HG02884 (cell line): ENCODE data around the gene USF2.
A peak's percentile ranks its signal among the peaks of the same experiment; 100 is the strongest.
"Not testable (repeated sequence)": the region's sequence is repeated elsewhere in the genome, so short reads cannot be mapped to it uniquely, and the experiment has no call there.

ENCODE experiments used
- ATAC-seq: cut with Tn5 transposase; IDR thresholded peaks from one replicate; pipeline ENCODE4 v1.9.1; 2021; ENCODE audit warnings: mild to moderate bottlenecking, moderate library complexity; ENCODE audit not compliant: unreplicated experiment

Gene USF2, protein sequence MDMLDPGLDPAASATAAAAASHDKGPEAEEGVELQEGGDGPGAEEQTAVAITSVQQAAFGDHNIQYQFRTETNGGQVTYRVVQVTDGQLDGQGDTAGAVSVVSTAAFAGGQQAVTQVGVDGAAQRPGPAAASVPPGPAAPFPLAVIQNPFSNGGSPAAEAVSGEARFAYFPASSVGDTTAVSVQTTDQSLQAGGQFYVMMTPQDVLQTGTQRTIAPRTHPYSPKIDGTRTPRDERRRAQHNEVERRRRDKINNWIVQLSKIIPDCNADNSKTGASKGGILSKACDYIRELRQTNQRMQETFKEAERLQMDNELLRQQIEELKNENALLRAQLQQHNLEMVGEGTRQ

DNA sequence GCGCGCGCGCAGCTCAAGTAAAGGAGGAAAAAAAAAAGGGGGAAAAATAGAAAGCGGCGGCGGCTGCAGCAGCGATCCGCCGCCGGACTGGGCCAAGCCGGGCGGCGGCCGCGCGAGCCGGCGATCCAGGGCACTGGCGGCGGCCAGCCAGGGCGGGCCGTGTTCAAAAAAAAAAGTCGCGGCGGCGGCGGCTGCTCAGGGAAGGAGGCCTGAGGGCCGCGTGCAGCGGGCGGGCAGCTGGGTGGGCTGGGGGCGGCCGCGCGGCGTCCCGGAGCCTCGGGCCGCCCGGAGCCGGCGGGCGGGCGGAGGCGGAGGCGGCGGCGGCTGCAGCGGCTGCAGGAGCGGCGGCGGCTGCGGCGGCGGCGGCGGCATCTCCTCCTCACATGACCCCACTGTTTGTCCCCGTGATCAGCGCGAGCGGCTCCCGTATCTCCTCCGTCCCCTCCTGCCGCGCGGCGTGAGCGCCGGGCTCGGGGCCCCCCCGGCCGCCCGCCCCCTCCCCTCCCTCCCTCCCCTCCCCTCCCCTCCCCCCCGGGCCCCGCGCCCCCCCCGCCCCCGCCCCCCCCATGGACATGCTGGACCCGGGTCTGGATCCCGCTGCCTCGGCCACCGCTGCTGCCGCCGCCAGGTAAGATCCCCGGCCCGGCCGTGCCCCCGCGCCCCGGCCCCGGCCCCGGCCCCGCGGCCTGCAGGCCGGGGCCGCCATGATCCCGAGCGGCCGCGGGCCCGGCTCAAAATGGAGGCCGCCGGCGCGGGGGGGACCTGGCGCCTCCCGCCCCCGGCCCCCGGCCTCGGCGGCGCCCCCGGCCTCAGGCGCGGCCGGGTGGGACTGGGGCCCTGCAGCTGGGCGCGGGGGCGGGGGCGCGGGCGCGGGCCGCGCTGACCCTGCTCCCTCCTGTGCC, at the start of gene USF2:
USF2 (plus strand) TSS at position 427 of the 902 bp plus-strand sequence; CDS start at position 567, 140 bp downstream.
- ATAC-seq, result peak; percentile 12

DNA sequence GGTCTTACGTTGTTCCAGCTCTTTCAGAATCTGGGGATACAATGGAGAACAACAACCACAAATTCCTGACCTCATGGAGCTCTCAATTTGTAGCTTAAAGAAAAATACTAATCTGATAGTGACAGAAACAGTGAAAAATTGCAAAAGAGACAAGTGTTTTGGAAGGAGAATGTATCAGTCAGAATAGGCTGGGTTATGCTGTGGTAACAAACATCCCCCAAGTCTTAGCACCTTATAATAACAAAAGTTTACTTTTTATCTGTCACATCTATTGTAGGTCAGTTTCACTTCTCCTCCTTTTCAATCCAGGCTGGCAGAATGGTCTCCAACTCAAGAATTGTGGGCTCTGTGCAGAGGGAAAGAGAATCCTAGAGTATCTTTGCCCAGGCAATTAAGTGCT, 49.8 kb upstream of the USF2 start:
- ATAC-seq, result no peak

DNA sequence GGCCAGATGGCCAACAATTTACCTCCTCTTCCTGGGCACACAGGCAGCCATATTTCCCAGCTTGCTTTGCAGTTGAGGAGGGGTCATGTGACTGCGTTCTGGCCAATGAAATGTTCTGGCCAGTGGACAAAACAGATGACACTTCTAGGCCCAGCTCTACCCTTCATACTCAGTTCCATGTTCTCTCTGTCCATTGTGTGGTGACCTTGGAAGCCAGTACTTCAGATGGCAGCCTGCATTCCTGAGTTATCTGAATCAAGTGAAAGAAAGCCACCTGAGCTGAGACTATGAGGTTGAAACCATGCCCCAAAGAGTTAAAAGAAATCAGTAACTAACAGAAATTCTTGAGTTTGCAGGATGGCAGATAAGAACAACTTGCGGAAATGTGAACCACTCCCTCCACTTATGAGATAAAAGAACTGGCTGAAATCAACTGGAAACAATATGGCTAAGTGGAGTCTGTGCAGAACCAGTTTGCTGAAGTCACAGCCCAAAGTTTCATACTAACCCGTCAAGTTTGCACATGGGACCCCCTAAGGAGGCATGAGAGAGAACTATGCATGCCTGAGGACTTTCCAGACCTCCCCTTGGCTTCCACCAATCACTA, 48.3 kb upstream of the USF2 start:
- ATAC-seq, result no peak

DNA sequence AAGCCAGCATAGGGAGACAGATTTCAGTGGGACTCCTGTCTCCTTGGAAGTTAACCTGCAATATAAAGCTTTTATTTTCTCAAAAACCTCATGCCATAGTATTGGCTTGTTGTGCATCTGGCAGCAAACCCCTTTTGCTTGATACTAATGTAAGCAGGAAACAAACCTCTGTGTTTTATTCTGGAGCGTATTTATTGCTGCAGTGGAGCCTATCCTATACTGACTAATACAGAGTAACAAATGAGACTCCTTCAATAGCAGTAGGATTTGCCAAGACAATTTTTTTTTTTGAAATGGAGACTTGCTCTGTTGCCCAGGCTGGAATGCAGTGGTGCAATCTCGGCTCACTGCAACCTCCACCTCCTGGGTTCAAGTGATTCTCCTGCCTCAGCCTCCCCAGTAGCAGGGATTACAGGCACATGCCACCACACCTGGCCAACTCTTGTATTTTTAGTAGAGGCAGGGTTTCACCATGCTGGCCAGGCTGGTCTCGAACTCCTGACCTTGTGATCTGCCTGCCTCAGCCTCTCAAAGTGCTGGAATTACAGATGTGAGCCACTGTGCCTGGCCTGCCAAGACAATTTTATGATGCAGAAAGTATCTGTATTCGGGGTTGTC, 47.7 kb upstream of the USF2 start:
- ATAC-seq, result not testable (repeated sequence)

DNA sequence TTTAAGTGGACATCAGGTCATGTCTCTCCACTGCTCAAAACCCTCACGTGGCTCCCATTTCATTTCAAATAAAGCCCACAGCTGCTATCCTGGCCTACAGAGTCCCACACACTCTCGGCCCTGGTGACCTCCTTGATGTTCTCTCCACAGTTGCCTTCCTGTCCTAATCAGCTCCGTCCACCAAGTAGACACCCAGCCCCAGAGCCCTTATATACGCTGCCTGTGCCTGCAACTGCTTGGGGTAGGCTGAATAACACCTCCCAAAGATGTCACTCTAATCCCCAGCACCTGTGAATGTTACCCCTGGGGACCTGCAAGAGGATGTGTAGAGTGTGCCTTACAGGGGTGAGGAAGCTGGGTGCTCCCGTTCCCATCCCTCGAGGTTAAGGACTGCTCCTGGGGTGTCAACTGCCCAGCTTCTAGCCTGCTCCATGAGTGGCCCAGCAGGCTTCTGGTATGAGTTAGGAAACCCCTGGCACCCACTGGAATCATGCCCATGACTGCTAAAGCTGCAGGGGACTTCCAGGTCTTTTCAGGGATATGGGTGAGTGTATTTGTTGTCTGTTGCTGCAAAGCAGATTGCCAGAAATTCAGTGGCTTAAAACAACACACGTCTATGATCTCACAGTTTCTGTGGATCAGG, 46.3 kb upstream of the USF2 start:
- no peak for ATAC-seq

DNA sequence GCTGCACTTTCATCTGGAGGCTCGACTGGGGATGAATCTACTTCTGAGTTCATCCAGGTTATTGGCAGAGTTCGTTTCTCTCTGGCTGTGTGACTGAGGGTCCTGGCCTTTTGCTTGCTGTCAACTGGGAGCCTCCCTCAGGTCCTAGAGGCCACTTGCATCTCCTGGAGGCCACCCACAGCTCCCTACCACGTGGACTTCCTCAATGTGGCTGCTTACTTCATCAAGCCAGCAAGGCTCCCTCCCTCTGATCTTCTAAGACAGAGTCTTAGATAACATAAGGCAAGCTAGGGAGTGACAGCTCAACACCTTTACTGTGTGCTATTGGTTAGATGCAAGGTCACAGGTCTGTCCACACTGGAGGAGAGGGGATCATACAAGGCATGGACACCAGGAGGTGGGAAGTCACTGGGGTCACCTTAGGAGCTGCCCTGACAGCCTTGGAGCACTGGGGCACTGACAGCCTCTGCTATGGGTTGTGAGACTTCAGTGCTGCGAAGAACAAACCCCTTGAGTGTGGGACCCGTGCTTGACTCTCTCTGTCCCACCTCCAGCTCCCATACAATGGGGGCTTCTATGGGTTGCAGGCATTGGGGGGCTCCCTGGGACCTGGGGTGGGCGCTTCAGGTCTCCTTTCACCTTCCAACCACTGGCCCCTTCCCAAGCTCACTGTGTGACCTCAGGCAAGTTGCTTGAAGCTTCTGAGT, 45.5 kb upstream of the USF2 start:
- no peak for ATAC-seq

DNA sequence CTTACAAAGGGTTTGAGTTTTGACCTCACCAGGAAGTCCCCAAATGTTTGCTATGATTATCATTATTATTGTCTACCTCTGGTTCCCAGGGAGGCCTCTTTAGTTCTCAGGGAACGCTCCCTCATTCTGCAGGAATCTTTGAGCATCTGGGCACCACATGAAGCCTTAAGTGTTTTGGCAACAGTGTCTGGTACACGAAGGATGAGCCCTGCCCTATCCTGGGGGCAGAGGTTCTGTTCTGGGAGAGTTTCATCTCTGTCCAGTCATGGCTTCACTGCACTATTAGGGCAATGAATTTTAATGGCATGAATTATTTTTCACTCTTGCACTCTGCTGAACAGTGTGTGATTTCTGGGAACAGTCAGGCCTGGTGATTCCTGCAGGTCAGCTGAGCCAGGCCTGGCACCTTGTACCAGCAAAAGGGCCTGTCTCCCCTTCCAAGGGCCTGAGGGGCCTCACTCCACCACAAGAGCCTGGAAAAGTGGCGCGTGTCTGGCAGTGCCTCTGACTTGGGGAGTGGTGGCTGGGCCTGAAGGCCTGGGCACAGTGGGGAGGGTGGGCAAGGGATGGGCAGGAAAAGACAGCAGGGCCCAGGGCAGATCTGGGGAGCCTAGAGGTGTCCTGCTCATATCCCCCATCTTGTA, 44.8 kb upstream of the USF2 start:
- ATAC-seq, result no peak

DNA sequence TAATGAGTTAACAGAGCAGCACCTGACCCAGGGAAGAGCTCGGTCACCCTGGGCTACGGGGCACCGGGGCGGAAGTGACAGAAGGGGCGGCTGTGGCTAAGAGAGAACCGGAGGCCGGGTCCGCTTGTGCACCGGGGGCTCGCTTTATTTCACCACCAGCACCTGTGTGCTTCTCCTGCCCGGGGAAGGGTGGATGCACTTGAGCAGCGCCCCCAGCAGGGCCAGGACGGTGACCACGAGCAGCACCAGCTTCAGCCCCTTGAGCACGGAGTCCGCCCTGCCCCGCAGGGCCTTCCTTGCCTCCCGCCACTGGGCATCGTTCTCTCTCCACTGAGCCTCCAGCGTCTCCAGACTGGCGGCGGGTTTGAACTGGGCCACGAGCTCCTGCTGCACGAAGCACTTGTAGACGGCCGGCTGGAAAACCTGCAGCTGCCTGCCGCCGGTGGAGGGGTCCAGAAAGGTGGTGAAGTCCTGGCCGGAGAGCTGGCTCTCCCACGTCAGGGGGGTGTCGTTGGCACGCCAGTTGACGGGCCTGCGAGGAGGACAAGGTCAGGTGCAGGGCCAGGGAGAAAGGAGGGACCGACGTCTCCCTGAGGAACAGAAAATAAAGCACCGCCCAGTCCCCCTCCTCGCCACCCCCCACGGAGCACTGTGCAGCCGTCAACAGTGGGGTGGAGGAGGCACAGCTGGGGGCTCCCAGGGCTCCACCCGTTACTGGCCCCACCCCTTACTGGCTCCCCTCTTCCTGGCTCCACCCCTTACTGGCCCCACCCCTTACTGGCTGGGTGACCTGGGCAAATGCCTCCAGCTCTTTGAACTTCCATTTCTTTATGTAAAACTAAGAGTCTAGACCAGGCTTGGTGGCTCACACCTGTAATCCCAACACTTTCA, 43.8 kb upstream of the USF2 start:
- ATAC-seq, result no peak

DNA sequence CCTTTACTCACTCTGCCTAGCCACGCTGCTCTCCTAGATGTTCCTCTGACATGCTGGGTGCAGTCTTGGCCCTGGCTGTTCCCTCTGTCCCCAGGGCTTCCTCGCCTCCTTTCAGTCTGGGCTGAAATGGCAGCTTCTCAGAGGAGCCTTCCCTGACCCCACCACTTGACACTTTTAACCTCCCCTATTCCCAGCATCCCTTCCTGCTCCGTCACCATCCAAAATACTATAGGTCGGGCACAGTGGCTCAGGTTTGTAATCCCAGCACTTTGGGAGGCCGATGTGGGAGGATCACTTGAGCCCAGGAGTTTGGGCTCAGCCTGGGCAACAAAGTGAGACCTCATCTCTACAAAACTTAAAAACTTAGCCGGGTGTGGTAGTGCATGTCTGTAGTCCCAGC, 42.8 kb upstream of the USF2 start:
- ATAC-seq, result no peak

DNA sequence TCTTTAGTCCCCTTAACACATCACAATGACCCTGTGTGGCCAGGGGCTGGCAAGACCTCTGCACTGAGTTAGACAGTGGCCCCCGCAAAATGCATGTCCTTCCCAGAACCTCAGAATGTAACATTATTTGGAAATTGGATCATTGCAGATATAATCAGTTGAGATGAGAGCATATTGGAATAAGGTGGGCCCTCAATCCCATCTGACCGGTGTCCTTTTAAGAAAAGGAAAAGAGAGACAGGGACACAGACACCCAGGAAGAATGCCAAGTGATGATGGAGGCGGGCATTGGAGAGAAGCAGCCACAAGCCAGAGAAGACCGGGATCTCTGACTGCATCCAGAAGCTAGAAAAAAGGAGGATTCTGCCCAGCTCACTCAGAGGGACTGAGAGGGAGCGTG, 42.0 kb upstream of the USF2 start:
- no peak for ATAC-seq

DNA sequence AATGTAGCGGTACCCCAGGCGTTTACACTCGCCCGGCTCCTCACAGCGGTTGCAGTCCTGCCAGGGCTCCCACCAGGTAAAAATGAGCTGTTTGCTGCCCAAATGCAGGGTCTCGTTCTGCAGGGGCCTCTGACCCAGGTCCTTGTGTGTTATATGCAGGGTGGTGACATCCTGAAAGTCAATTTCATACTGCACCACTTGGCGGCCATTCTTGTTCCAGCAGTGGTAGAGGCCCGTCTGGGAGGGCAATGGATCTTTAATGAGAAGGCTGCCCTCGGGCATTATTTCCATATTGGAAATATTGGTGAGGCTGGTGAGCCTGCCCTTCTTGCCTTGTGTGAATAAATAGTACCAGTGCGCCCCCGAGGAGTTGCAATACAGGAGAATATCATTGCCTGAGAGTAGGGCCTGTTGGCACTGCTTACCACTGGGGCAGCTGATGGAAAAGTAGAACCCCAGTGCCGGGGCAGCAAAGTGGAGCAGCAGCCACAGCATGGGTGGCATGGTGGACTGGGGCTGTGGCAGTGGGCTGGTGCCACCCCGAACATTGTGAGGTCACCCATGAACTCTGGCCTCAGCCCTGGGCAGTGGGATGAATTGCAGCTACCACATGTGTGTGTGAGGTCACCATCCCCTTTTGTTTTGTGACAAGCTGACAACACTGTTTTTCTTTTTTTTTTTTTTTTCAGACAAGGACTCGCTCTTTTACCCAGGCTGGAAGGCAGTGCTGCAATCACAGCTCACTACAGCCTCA, 40.4 kb upstream of the USF2 start, which contains the start of gene FAM187B:
FAM187B (minus strand) TSS at position 563 of the 754 bp plus-strand sequence; CDS start at position 504, 59 bp downstream.
- ATAC-seq, result no peak

DNA sequence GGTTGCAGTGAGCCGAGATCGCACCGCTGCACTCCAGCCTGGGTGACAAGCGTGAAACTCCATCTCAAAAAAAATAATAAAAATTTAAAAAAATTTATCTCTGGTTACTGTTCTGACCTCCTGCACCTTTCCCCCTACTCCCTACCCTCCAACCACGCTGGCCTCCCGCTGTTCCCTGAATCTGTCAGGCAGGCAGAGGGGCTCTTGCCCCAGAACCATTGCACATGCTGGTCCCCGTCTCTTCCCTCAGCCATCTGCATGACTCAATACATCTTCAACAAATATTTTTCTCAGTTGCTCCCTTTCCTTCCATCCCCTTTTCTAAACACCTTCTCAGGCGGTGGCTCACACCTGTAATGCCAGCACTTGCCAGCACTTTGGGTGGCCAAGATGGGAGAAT, 39.2 kb upstream of the USF2 start:
- no peak for ATAC-seq

DNA sequence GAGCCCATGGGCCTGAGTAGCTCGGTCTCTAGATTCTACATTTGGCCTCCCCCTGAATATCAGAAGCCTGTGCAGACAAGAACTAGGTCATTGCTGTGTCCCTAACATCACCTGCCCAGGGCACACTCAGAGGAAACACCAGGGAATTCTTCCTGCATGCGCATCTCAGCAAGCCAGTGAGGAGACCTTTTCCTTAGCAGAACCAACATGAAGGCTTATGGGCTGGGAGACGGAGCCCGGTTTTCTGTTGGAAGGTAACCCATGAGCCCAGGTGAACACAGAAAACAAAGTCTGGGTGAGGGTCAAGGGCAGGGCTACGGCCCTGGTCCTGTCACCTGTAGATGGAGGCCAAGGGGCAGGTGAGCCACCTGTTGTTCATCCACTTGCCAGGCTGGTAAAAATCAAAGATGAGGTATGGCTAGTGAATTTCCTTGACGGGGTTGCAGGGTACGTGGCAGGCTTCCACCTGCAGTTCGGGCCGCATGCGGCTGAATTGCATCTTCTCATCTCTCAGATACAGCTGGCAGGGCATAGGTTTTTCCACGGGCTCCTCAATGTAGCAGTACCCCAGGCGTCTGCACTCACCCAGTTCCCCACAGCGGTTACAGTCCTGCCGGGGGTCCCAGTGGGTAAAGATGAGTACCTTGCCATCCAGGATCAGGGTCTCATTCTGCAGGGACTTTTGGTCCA, 36.7 kb upstream of the USF2 start:
- no peak for ATAC-seq

DNA sequence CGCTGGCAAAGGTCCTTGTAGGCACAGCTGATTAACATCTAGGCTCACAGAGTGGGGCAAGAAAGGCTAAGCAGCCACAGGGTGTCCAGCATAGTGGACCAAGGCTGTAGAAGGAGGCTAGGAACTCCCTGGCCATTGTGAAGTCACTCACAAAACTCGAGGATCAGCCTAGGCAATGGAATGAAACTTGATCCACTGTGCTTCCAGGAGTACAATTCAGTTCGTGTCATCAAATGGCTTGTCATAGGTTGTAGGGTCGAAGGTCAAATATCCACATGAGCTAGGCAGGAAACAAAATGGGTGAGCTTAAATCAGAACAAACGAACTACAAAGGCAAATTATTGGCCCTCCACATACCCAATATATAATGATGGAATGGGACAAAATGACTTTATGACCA, 35.9 kb upstream of the USF2 start:
- ATAC-seq, result no peak

DNA sequence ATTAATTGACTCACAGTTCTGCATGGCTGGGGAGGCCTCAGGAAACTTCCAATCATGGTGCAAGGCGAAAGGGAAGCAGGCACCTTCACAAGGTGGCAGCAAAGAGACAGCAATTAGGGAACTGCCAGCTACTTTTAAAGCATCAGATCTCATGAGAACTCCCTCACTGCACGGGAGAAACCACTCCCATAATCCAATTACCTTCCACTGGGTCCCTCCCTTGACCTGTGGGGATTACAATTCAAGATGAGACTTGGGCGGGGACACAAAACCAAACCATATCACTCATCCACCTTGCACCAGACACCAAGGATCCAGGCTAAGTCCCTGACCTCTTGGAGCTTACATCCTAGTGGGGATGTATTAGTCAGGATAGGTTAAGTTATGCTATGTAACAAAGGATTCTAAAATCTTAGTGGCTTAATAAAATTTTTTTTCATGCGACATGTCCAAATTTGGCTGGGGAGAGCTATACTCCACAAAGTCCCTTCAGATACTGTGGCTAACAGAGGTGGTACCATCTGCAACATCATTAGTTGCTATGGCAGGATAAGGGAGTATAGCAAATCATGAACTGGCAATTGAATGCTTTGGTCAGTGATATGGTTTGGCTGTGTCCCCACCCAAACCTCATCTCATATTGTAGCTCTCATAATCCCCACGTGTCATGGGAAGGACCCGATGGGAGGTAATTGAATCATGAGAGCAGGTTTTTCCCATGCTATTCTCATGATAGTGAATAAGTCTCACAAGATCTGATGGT, 31.9 kb upstream of the USF2 start:
- no peak for ATAC-seq

DNA sequence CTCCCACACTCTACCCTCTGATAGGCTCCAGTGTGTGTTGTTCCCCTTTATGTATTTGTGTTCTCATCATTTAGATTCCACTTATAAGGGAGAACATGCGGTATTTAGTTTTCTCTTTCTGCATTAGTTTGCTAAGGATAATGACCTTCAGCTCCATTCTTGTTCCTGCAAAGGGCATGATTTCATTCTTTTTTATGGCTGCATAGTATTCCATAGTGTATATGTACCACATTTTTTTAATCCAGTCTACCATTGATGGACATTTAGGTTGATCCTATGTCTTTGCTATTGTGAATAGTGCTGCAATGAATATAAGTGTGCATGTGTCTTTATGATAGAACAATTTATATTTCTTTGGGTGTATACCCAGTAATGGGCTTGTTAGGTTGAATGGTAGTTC, 29.2 kb upstream of the USF2 start:
- ATAC-seq, result not testable (repeated sequence)
